Smooth muscle cell (in vitro differentiated cells): ENCODE data around the gene LACTB. TPM values are rescaled to one million over a fixed set of nuclear protein-coding genes. Genes with fewer than 3 reads are reported as not detected.

Experiments
- DNase-seq: peaks from one replicate; lab custom pipeline; 2025; ENCODE audit not compliant: unreplicated experiment; lab: John Stamatoyannopoulos, UW
- H2AFZ ChIP-seq: fragments of 200-600 bp; sonication (generic); 2 replicates; pipeline ENCODE4 v1.6.0; 2016; ENCODE audit warnings: antibody characterized with exemption, low read depth, mild to moderate bottlenecking
- H3F3A ChIP-seq: fragments of 200-600 bp; sonication (generic); 2 replicates; pipeline ENCODE4 v1.6.0; 2017; ENCODE audit warnings: antibody characterized with exemption, low read depth
- H3K27ac ChIP-seq: fragments of 200-600 bp; sonication (generic); 2 replicates; pipeline ENCODE4 v1.5.1; 2016; ENCODE audit warnings: low read depth, mild to moderate bottlenecking
- H3K27me3 ChIP-seq: fragments of 200-600 bp; sonication (generic); 2 replicates; pipeline ENCODE4 v1.6.1; 2016; ENCODE audit warnings: low read depth, mild to moderate bottlenecking
- H3K36me3 ChIP-seq: fragments of 200-600 bp; sonication (generic); 2 replicates; pipeline ENCODE4 v1.5.1; 2016; ENCODE audit warnings: low read depth
- H3K4me1 ChIP-seq: fragments of 200-600 bp; sonication (generic); 2 replicates; pipeline ENCODE4 v1.5.1; 2016; ENCODE audit warnings: low read depth
- H3K4me2 ChIP-seq: fragments of 200-600 bp; sonication (generic); 2 replicates; pipeline ENCODE4 v1.6.0; 2016; ENCODE audit warnings: mild to moderate bottlenecking
- H3K4me3 ChIP-seq: fragments of 200-600 bp; sonication (generic); 2 replicates; pipeline ENCODE4 v1.5.1; 2016; ENCODE audit warnings: mild to moderate bottlenecking
- H3K79me2 ChIP-seq: fragments of 200-600 bp; sonication (generic); 2 replicates; pipeline ENCODE4 v1.6.0; 2016; ENCODE audit warnings: low read depth, mild to moderate bottlenecking
- H3K9ac ChIP-seq: fragments of 200-600 bp; sonication (generic); 2 replicates; pipeline ENCODE4 v1.6.0; 2016; ENCODE audit warnings: low read depth
- H3K9me3 ChIP-seq: fragments of 200-600 bp; sonication (generic); replicated peaks from 2 replicates; pipeline ENCODE4 v1.5.1; 2016; ENCODE audit warnings: low read depth
- H4K20me1 ChIP-seq: fragments of 200-600 bp; sonication (generic); 2 replicates; pipeline ENCODE4 v1.6.0; 2016; ENCODE audit warnings: low read depth
- CTCF ChIP-seq: fragments of 200-600 bp; sonication (generic); IDR thresholded peaks from 2 replicates; pipeline ENCODE4 v1.5.1; 2017; ENCODE audit warnings: borderline replicate concordance, mild to moderate bottlenecking, antibody characterized with exemption; ENCODE audit not compliant: insufficient read depth, poor library complexity, severe bottlenecking
- WGBS: methylation state at CpG from one replicate; pipeline ENCODE4 v1.1.7; 2016; ENCODE audit warnings: low lambda C conversion rate; 5-methylcytosine and 5-hydroxymethylcytosine counted together
- polyA plus RNA-seq: library from polyadenylated mRNA; unstranded; fragments of >200 nt; fragmentation: Nextera tagmentation; extraction: Ambion mirVana; gene quantifications from 2 replicates; pipeline ENCODE4 v1.2.1, GENCODE V29; 2016
- total RNA-seq: library from RNA; depleted of rRNA; stranded (reverse); fragments of >200 nt; gene quantifications from 2 replicates; pipeline ENCODE4 v1.2.3, GENCODE V29; 2014

The LACTB gene
- total and polyA plus RNA-seq, 2 experiments from 2014 or later = 9.0 to 12.5 TPM

DNA sequence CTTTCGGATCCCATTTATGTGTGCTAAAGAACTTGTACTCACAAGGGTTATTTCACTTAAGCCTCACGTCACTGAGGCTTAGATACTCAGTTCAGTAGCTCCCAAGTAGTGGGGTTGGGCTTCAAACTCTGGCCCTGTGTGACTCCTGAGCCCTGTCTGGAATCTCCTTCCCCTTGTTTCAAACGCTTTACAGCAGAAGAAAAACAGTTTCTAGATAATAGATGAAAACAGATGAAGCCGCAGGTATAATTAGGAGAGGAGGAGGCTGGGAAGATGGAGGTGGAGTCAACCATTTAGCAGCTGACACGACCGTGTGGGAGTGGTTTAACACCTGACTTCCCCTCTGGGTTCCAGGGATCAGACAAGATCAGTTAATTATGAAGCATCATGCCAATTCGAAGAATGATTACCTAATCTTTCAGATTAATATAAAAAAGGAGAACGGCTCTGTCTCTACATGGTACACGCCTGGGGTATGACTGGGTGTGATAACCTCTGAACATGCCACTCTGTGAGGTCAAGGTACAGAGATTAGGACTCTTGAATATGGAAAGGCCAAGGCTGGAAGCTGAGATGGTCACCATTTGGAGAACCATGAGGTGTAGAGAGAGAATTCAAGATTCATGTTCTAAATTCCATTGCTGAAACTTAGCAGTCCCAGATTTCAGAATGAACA lies 48.0 kb upstream of the LACTB start:
- H2AFZ ChIP-seq = no peak overlapping the region
- no peak overlapping the region for H3K9ac ChIP-seq
- H4K20me1 ChIP-seq = peaks cover 43% of the 10 kb centered on the region
- WGBS = 62% methylated on average over 9 of the region's 9 CpGs
- H3K9me3 ChIP-seq = no peaks in the 10 kb centered on the region
- H3K4me1 ChIP-seq = peaks cover 7% of the 10 kb centered on the region
- H3F3A ChIP-seq = peaks cover 48% of the 10 kb centered on the region
- no peak for DNase-seq
- H3K27me3 ChIP-seq = no peaks in the 10 kb centered on the region
- peak overlapping the region; percentile 29 for H3K27ac ChIP-seq
- no peaks in the 10 kb centered on the region for H3K36me3 ChIP-seq
- no peak overlapping the region for H3K4me3 ChIP-seq
- no peak for TF ChIP-seq CTCF
- no peaks in the 10 kb centered on the region for H3K79me2 ChIP-seq
- H3K4me2 ChIP-seq = no peak overlapping the region

- TF ChIP-seq CTCF = no peak
- peaks cover 7% of the 10 kb centered on the region for H3K4me1 ChIP-seq
- no peak overlapping the region for H3K4me3 ChIP-seq
- DNase-seq = no peak
- no peaks in the 10 kb centered on the region for H3K79me2 ChIP-seq
- no peaks in the 10 kb centered on the region for H3K27me3 ChIP-seq
- peaks cover 35% of the 10 kb centered on the region for H3F3A ChIP-seq
- no peaks in the 10 kb centered on the region for H3K36me3 ChIP-seq
- peak overlapping the region; percentile 43 for H3K4me2 ChIP-seq
- WGBS = 37% methylated on average over 17 of the region's 17 CpGs
- no peaks in the 10 kb centered on the region for H3K9me3 ChIP-seq
- no peak overlapping the region for H2AFZ ChIP-seq
- H3K9ac ChIP-seq = no peak overlapping the region
- peaks cover 29% of the 10 kb centered on the region for H4K20me1 ChIP-seq
- peak overlapping the region; percentile 29 for H3K27ac ChIP-seq
Measured at GRCh38 chr15:63075015-63075983, 46.4 kb upstream of the LACTB start.

GRCh38 chr15:63075984-63076713 lies 45.5 kb upstream of the LACTB start:
- H3F3A ChIP-seq = peaks cover 26% of the 10 kb centered on the region
- DNase-seq = no peak
- peaks cover 20% of the 10 kb centered on the region for H4K20me1 ChIP-seq
- no peaks in the 10 kb centered on the region for H3K79me2 ChIP-seq
- H3K27ac ChIP-seq = peak overlapping the region; percentile 29
- no peaks in the 10 kb centered on the region for H3K9me3 ChIP-seq
- no peak overlapping the region for H3K9ac ChIP-seq
- no peak for TF ChIP-seq CTCF
- 57% methylated on average over 12 of the region's 12 CpGs for WGBS
- H3K4me2 ChIP-seq = peak overlapping the region; percentile 43
- no peak overlapping the region for H3K4me3 ChIP-seq
- no peak overlapping the region for H2AFZ ChIP-seq
- no peaks in the 10 kb centered on the region for H3K36me3 ChIP-seq
- peaks cover 7% of the 10 kb centered on the region for H3K4me1 ChIP-seq
- no peaks in the 10 kb centered on the region for H3K27me3 ChIP-seq
